IgD-negative memory B cell (primary cell): Measurements from ENCODE around the gene SAXO1. TPM values are rescaled to one million over a fixed set of nuclear protein-coding genes. Genes with fewer than 3 reads are reported as not detected.

Experiments used
- H3K27ac Mint-ChIP-seq, 3 donors: one replicate each; pipeline ENCODE4 v1.8.0; 2020 to 2022; ENCODE audit warnings: mild to moderate bottlenecking in 3 of 3, mixed read lengths in 3 of 3, moderate library complexity in 1 of 3
- H3K27me3 Mint-ChIP-seq: one replicate; pipeline ENCODE4 v1.8.0; 2021; ENCODE audit warnings: mixed read lengths
- H3K36me3 Mint-ChIP-seq: one replicate; pipeline ENCODE4 v1.8.0; 2020; ENCODE audit warnings: mild to moderate bottlenecking, mixed read lengths
- H3K4me1 Mint-ChIP-seq, 3 donors: one replicate each; pipeline ENCODE4 v1.8.0; 2020 to 2022; ENCODE audit warnings: mixed read lengths in 3 of 3, mild to moderate bottlenecking in 1 of 3
- H3K4me3 Mint-ChIP-seq, 4 donors: one replicate each; pipeline ENCODE4 v1.8.0; 2020 to 2022; ENCODE audit warnings: mild to moderate bottlenecking in 4 of 4, mixed read lengths in 4 of 4, moderate library complexity in 3 of 4
- H3K9me3 Mint-ChIP-seq, 3 donors: one replicate each; pipeline ENCODE4 v1.8.0; 2020 to 2021; ENCODE audit warnings: mixed read lengths in 3 of 3, mild to moderate bottlenecking in 1 of 3
- polyA plus RNA-seq: library from polyadenylated mRNA; unstranded; fragments of 300-500 nt; fragmentation: Illumina TruSeq; gene quantifications from one replicate; pipeline ENCODE4 v1.2.3, GENCODE V29; 2021

The SAXO1 gene
- polyA plus RNA-seq, 1 donor from 2014 or later: not detected

DNA sequence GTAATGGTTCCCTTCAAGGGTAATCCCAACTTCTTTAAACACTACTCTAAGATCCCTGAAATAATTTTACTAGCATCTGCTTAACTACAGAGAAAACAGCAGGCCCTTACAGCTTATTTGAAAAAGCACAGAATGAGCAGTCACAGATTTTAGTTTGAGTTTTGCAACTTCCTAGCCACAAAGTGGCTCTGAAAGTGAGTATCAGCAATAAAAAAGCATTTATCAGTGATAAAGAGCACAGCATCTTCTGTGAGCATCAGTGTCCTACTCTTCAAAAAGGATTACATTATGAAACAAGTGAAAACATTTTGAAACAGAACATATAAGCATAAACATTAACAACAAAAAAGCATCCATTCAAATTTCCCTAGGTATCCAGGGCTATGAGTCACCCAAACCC is 45.0 kb downstream of the SAXO1 start:
- Mint-ChIP-seq H3K36me3 (no peaks in the 10 kb centered on the region), H3K9me3 (peaks cover 0 to 3% (median 2%) of the 10 kb centered on the region in 3 donors), H3K27me3 (peaks cover 3% of the 10 kb centered on the region), H3K4me1 (no peaks in the 10 kb centered on the region), H3K27ac (no peak overlapping the region), H3K4me3 (no peak overlapping the region)

DNA sequence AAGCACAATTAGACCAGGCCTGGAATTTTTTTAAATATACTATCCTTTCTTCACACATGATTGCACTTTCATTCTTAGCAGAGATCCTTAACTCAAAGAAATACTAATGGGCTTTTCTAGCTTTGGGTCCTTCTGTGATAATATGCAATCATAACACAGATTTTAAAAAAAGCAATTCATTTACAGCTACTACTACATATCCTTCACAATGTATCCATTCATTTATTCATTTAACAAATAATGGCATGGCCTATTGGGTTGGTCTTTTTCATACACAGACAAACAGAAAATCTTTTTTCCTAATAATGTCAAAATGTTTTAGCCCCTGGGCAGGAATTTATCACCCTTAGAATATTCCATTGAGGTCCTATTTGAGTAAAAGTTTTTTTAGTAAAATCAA is 47.0 kb downstream of the SAXO1 start:
- Mint-ChIP-seq H3K9me3 (peaks cover 0 to 6% (median under 1%) of the 10 kb centered on the region in 3 donors), H3K4me3 (no peak overlapping the region)

DNA sequence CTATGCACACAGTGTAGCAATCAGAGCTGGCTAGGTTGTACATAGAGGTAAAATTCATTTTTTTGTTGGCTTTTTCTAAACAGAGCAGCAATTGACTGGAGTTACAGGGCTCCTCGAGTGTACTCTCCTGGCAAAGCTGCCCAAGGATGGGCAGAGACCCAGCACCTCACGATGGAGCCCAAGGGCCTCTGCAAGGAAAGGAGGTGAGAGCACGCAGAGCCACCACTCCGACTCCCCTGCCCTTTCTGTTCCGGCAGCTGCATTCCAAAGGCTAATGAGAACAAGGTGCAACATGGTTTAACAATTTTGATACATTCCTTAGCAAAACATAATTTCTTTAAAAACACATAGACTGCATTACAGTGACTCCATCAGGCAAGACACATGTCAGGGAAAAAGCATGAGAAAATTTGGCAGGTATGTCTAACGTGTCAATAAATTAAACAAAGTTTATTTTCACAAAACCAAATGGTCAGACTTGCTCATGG is 47.5 kb downstream of the SAXO1 start:
- Mint-ChIP-seq H3K36me3 (no peaks in the 10 kb centered on the region), H3K4me1 (no peaks in the 10 kb centered on the region), H3K4me3 (no peak overlapping the region), H3K27me3 (no peaks in the 10 kb centered on the region), H3K9me3 (peaks cover 0 to 6% (median 0%) of the 10 kb centered on the region in 3 donors), H3K27ac (no peak overlapping the region)

More for the DNA sequence above, 47.0 kb downstream of the SAXO1 start:
- Mint-ChIP-seq H3K27me3 (no peaks in the 10 kb centered on the region), H3K4me1 (no peaks in the 10 kb centered on the region), H3K27ac (no peak overlapping the region), H3K36me3 (no peaks in the 10 kb centered on the region)

DNA sequence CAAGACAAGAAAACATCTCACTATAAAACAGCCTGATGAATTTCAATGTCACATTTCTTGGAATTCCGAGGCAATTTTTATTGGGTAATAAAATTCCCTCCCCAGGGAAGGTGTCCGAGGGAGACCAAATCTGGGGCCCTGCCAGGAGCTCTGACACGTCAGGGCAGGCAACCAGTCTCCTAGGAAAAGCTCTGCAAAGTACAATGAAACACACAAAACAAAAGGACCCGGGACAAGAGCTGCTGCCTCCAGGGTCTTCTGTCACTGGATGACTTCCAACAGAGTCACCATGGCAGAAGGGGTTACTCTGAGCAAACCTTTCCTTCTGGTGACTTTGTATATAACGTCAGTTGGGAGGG is 50.8 kb downstream of the SAXO1 start:
- Mint-ChIP-seq H3K36me3 (no peaks in the 10 kb centered on the region), H3K4me1 (no peaks in the 10 kb centered on the region), H3K4me3 (no peak overlapping the region), H3K27me3 (no peaks in the 10 kb centered on the region), H3K27ac (no peak overlapping the region), H3K9me3 (peaks cover 0 to 6% (median 0%) of the 10 kb centered on the region in 3 donors)

DNA sequence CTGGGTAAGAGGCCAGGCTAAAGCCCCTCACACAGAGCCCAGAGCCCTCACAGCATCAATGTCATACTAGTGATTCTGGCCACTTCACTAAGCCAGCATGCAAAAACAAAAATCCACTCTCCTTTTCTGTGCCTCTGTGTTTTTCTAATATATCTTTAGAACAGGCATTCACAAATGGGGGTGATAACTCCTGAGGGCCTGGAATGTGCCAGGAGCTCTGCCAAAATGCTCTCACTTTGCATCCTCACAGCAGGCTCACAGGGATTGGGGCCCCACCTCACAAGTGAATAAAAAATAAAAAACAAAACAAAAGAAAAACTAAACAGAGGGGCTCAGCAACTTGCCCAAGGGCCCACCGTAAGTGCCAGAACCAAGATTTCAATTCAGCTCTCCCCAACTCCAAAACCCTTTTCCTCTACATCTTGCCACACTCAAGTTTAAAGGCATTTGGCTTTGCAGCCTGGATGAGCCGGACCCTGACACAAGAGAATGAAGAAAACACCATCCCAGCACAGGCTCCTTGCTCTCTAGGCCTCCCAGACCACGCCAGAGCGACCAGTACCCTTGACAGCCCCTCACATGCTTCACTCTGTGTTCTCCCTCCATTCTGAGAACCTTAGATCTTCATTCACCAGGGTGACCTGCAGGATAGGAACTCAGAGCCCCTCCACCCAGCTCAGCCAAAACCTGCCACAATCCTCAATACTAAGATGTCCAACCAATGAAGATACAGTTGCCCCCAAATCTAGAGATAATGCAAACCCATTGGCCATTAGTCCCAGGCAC is 51.3 kb downstream of the SAXO1 start:
- H3K36me3 Mint-ChIP-seq: no peaks in the 10 kb centered on the region
- no peaks in the 10 kb centered on the region for H3K27me3 Mint-ChIP-seq
- no peak overlapping the region for H3K27ac Mint-ChIP-seq
- H3K4me3 Mint-ChIP-seq: no peak overlapping the region
- peaks cover 0 to 1% (median 0%) of the 10 kb centered on the region in 3 donors for H3K4me1 Mint-ChIP-seq
- peaks cover 0 to 6% (median 0%) of the 10 kb centered on the region in 3 donors for H3K9me3 Mint-ChIP-seq

DNA sequence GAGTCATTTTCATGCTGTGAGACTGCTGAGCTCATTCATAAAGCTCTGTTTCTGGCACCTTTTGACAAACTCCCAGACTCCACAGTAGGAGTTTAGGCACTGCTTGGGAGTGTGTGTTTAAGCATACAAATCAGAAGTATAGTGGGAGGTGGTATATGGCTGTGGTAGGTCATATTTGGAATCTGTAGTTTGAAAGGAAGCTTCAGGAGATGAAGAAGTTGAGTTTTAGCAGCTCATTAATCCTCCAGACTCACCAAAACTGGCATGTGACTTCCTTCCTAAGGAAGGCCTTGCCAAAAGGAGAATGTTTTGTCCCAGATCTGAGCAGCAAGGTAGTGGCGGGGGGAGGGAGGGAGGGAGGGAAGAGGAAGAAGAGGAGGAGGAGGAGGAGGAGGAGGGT is 52.8 kb downstream of the SAXO1 start:
- Mint-ChIP-seq H3K9me3 (peaks cover 0 to 6% (median 0%) of the 10 kb centered on the region in 3 donors), H3K36me3 (no peaks in the 10 kb centered on the region), H3K27ac (no peak overlapping the region), H3K4me3 (no peak overlapping the region), H3K27me3 (no peaks in the 10 kb centered on the region), H3K4me1 (peaks cover 0 to 2% (median 1%) of the 10 kb centered on the region in 3 donors)

DNA sequence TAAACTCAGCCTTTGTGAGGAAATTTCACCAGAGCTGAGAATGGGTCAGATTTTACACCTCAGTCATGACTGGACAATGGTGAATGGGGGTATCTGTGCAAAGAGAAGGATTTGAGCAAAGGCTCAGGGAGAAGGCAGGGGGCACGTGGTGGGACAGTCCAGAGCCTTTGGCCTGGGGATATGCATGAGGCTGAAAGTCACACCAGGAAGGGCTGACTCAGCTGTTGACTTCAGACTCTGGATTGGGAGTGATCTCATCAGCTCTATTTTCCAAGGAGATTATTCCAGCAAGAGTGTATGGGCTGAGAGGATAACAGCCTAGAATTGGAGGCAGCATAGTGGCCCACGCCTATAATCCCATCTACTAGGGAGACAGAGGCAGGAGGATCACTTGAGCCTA is 53.6 kb downstream of the SAXO1 start:
- Mint-ChIP-seq H3K27ac (no peak overlapping the region), H3K4me3 (no peak overlapping the region), H3K27me3 (no peaks in the 10 kb centered on the region), H3K9me3 (peaks cover 0 to 6% (median 0%) of the 10 kb centered on the region in 3 donors), H3K36me3 (no peaks in the 10 kb centered on the region), H3K4me1 (peaks cover 0 to 2% (median 1%) of the 10 kb centered on the region in 3 donors)

DNA sequence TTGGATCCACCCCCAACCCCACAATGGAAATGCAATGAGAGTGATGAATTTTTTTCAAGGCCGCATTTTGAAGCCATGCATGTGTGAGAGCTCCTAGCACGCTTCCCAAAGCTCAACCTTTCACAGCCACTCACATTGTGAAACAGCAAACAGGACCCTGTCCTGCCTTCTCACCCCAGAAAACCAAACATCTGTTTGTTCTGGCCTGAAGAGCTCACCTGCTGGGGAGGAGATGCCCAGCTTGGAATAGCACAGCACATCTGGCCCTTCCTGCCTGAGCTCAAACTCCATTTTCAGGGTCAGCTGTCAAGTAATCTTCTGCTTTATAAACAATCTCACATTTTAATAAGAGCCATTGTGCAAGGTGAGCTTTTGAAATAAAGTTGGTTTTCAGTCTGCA is 54.8 kb downstream of the SAXO1 start:
- no peak overlapping the region for H3K4me3 Mint-ChIP-seq
- no peaks in the 10 kb centered on the region for H3K27me3 Mint-ChIP-seq
- no peaks in the 10 kb centered on the region for H3K36me3 Mint-ChIP-seq
- H3K27ac Mint-ChIP-seq: no peak overlapping the region
- H3K9me3 Mint-ChIP-seq: peaks cover 0 to 6% (median 0%) of the 10 kb centered on the region in 3 donors
- peaks cover 0 to 2% (median 1%) of the 10 kb centered on the region in 3 donors for H3K4me1 Mint-ChIP-seq

DNA sequence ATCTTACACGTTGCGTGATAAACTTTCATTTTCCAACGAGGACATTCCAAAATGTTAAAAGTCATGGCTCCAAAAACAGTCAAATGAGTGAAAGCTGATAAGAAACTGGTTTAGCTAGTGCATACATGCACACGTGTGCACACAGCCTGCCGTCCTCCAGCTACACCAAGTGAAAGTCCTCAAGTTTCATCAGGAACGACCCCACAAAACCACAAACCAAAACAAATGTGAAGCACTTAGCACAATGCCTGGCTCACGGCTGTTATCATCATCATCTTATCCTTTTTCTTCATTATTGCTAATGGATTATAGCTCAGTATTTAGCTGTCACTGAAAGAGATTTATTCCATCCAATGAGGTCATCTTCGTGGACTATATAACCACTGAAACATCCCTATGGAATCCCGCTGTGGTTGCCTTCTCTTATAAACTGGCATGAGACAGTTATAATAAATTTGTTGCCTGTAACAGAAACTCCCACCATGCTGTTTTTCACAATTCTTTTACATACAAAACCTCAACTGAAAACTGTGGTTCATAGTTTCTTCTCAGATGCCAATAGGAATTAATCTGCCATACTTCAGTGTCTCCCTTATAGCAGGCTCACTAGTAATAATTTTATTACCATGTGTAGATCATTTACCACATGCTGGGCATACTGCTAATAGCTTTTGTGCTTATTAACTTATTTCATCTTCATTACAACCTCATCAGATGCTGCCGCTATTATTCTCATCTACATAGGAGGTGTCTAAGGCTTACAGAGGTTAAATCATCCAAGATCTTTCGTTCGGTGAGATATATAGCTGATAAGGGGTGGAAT is 56.1 kb downstream of the SAXO1 start:
- H3K4me3 Mint-ChIP-seq: no peak overlapping the region
- peaks cover 0 to 2% (median 1%) of the 10 kb centered on the region in 3 donors for H3K4me1 Mint-ChIP-seq
- H3K36me3 Mint-ChIP-seq: no peaks in the 10 kb centered on the region
- H3K27ac Mint-ChIP-seq: no peak overlapping the region
- H3K27me3 Mint-ChIP-seq: peaks cover 1% of the 10 kb centered on the region
- H3K9me3 Mint-ChIP-seq: no peaks in the 10 kb centered on the region

DNA sequence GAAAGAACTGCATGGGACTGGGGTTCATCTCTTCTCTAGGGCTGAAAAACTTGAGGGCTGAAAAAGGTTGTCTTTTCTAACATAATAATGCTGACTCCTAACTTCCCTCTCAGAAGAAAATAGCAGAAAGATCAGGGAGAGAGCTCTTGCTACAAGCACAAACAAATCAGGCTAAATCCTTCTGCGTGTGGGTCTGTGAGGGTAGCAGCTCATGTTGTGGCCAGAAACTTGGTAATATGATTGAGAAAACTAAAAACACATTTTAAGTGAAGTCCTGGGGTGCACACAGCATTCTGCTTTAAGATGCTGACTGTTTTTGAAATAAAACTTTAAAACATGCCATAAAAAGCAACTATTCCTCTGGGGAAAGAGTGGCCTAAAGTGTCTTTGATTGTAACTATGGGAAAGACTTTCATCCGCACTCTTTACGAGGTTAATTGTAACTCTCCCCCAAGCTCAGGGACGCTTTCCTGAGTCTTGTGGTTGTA is 56.7 kb downstream of the SAXO1 start:
- H3K27ac Mint-ChIP-seq: no peak overlapping the region
- no peaks in the 10 kb centered on the region for H3K9me3 Mint-ChIP-seq
- H3K4me3 Mint-ChIP-seq: no peak overlapping the region
- H3K27me3 Mint-ChIP-seq: peaks cover 1% of the 10 kb centered on the region
- H3K36me3 Mint-ChIP-seq: no peaks in the 10 kb centered on the region
- H3K4me1 Mint-ChIP-seq: peaks cover 0 to 2% (median 1%) of the 10 kb centered on the region in 3 donors

DNA sequence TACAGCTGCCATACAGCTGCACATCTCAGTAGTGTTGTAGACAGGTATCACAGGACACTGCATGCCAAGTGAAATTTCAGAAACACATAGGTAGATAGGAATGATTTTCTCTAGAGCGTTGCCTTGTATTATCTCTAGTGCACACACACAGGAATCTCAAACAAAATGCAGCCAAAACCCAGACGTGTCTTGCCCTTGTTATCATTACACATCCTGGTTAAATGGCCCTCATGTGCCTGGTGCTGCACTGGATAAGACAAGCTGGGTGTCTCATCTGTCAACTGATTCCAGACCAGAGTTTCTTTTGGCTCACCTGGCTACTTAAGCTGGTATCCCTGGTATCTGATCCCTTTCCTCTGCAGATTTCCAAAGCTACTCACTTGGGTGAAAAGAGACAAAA is 59.7 kb downstream of the SAXO1 start:
- no peak overlapping the region for H3K27ac Mint-ChIP-seq
- peaks cover 0 to 3% (median 1%) of the 10 kb centered on the region in 3 donors for H3K9me3 Mint-ChIP-seq
- no peaks in the 10 kb centered on the region for H3K36me3 Mint-ChIP-seq

DNA sequence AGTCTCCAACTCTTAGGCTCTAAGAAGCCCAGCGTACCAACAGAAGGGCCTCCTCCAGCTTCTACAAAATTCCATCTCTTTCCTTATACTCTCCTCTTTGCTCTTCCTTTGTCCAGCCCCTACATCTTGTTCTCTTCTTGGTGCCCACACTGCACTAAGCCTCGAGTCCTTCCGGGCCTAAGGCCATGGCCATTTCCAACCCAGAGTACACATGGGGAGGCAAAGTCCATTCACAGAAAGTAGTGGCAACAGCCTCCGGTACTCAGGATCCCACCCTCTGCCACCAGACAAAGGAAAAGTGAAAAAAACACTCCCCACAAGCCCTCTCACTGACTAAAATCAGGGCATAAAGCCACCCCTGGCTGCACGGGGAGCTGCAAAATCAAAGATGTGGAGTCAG is 60.3 kb downstream of the SAXO1 start:
- peaks cover 0 to 2% (median 1%) of the 10 kb centered on the region in 3 donors for H3K4me1 Mint-ChIP-seq
- H3K36me3 Mint-ChIP-seq: no peaks in the 10 kb centered on the region
- peaks cover 2% of the 10 kb centered on the region for H3K27me3 Mint-ChIP-seq
- H3K4me3 Mint-ChIP-seq: no peak overlapping the region
- peaks cover 0 to 5% (median 1%) of the 10 kb centered on the region in 3 donors for H3K9me3 Mint-ChIP-seq
- no peak overlapping the region for H3K27ac Mint-ChIP-seq

More for the DNA sequence above, 59.7 kb downstream of the SAXO1 start:
- Mint-ChIP-seq H3K4me1 (peaks cover 0 to 2% (median 1%) of the 10 kb centered on the region in 3 donors), H3K27me3 (peaks cover 2% of the 10 kb centered on the region), H3K4me3 (no peak overlapping the region)

DNA sequence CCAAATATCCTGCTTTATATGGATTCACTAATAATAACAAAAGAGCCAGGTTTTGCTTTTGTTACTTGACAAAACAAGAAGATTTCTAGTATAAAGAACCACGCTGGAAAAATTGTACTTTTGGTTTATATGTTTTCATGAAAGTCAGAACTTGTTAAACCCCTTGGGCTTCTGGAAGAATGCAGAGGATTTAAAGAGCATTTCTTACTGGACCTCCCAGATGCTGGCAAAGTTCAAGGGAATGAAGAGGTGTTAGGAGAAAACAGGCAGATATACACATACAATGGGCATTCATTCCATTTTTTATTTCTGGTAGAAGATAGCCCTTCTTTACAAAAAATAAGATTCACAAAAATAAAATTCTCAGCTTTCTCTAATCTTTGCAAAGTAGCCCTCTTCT is 61.1 kb downstream of the SAXO1 start:
- Mint-ChIP-seq H3K9me3 (peaks cover 0 to 5% (median 1%) of the 10 kb centered on the region in 3 donors), H3K4me3 (no peak overlapping the region), H3K27me3 (peaks cover 2% of the 10 kb centered on the region), H3K4me1 (peaks cover 0 to 2% (median 1%) of the 10 kb centered on the region in 3 donors), H3K27ac (no peak overlapping the region), H3K36me3 (no peaks in the 10 kb centered on the region)

DNA sequence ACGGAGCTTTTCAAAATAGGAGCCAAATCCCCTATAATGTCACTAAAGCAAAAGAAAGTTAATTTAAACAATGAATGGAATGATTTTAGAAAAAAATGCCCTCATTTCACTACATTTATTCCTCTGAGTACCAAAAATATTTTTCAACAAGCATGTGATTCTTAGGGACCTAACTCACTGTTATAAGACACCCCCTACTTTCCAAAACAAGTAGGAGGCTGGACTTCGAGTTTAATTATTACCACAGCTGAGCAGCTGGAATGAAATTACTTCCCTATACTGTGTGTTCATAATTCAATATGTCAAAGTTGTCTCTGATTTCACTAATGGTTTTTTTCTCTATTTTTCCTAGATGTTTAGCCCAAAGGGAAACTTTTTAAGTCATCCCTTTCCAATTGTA is 61.6 kb downstream of the SAXO1 start:
- Mint-ChIP-seq H3K36me3 (peaks cover under 1% of the 10 kb centered on the region), H3K4me1 (peaks cover 0 to 2% (median 0%) of the 10 kb centered on the region in 3 donors), H3K9me3 (peaks cover 2 to 5% (median 3%) of the 10 kb centered on the region in 3 donors), H3K4me3 (no peak overlapping the region), H3K27me3 (peaks cover 2% of the 10 kb centered on the region), H3K27ac (no peak overlapping the region)

DNA sequence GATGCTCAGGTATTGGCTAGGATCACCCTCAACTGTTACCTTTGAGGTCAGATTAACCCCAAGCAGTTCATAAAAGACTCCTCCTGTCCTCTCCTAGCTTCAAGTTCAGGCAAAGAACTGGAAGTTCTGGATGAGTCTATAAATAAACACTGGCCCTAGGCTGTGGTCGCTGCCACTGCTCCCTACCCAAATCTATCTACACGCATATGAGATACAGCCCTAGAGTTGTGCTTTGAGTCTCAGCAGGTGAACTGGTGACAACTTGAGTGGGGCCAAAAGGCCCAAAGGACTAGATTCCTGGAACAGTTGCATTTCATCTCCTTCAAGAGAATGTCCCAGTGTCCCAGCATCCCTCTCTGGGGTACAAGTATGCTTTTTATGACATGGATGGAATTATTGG is 62.6 kb downstream of the SAXO1 start:
- no peak overlapping the region for H3K27ac Mint-ChIP-seq
- no peak overlapping the region for H3K4me3 Mint-ChIP-seq
- H3K36me3 Mint-ChIP-seq: peaks cover 1% of the 10 kb centered on the region
- H3K4me1 Mint-ChIP-seq: no peaks in the 10 kb centered on the region
- peaks cover 2% of the 10 kb centered on the region for H3K27me3 Mint-ChIP-seq
- H3K9me3 Mint-ChIP-seq: peaks cover 3 to 7% (median 6%) of the 10 kb centered on the region in 3 donors
